Endothelial cell of umbilical vein (primary cell): ENCODE data around the gene ATAD3A.

Experiments
- CTCF ChIP-seq, 2 donors: IDR thresholded peaks; 1 replicate in 1 of 2; 2 replicates in 1 of 2; pipeline ENCODE4 v1.5.1; 2011; ENCODE audit warnings: low read length in 2 of 2, mild to moderate bottlenecking in 2 of 2, moderate library complexity in 2 of 2, control low read depth in 1 of 2, inconsistent platforms in 1 of 2, low read depth in 1 of 2; ENCODE audit not compliant: insufficient read depth in 1 of 2; ENCODE audit errors: extremely low read depth in 1 of 2
- EZH2 ChIP-seq: IDR thresholded peaks from 2 replicates; pipeline ENCODE4 v1.6.1; 2012; ENCODE audit warnings: borderline replicate concordance, low read depth, mild to moderate bottlenecking, moderate library complexity, low read length, inconsistent platforms; ENCODE audit not compliant: severe bottlenecking
- JUN ChIP-seq: IDR thresholded peaks from 2 replicates; pipeline ENCODE4 v1.6.1; 2011; ENCODE audit warnings: borderline replicate concordance, low read depth; ENCODE audit not compliant: insufficient read length, insufficient read depth
- MAX ChIP-seq: IDR thresholded peaks from 2 replicates; pipeline ENCODE4 v1.6.1; 2011; ENCODE audit not compliant: insufficient read depth, insufficient read length
- MYC ChIP-seq: IDR thresholded peaks from one replicate; pipeline ENCODE4 v1.6.1; 2011; ENCODE audit warnings: mild to moderate bottlenecking, low read depth, low read length
- POLR2A ChIP-seq: IDR thresholded peaks from 2 replicates; pipeline ENCODE4 v1.6.1; 2012; ENCODE audit warnings: low read depth, mild to moderate bottlenecking, control low read depth, low read length
- POLR2AphosphoS5 ChIP-seq: IDR thresholded peaks from 2 replicates; pipeline ENCODE4 v1.6.1; 2012; ENCODE audit warnings: low read depth, mild to moderate bottlenecking, control low read depth, low read length, moderate library complexity; ENCODE audit not compliant: insufficient read depth

- no peak for TF ChIP-seq CTCF (IDR thresholded peaks at IDR 0.05; ENCODE audit: extremely low read depth in 1 of 2, insufficient read depth in 1 of 2, low read depth in 1 of 2, low read length in 2 of 2)
- no peak for TF ChIP-seq MAX
- TF ChIP-seq MYC: no peak
- TF ChIP-seq POLR2A: no peak
- TF ChIP-seq EZH2: no peak
- TF ChIP-seq POLR2AphosphoS5: no peak
- TF ChIP-seq JUN: no peak
These were observed 32.1 kb upstream of the ATAD3A start for GRCh38 chr1:1479547-1480487.
